HG03280 (cell line): ENCODE results near the gene NEUROD4.

Experiments used
- ATAC-seq: cut with Tn5 transposase; IDR thresholded peaks from one replicate; pipeline ENCODE4 v1.9.1; 2021; ENCODE audit warnings: mild to moderate bottlenecking, moderate library complexity; ENCODE audit not compliant: unreplicated experiment

Gene NEUROD4

GRCh38 chr12:54997929-54998522 is 21.7 kb upstream of the NEUROD4 start:
- ATAC-seq: no peak

- no peak for ATAC-seq
Observed at GRCh38 chr12:54998958-54999510, 20.7 kb upstream of the NEUROD4 start.

GRCh38 chr12:55001198-55001868 is 18.4 kb upstream of the NEUROD4 start:
- no peak for ATAC-seq

GRCh38 chr12:55002355-55002754 is 17.4 kb upstream of the NEUROD4 start:
- no peak for ATAC-seq

GRCh38 chr12:55008944-55009585 is 10.7 kb upstream of the NEUROD4 start:
- ATAC-seq: no peak

- ATAC-seq: no peak
Observed at GRCh38 chr12:55017416-55017925, 2.3 kb upstream of the NEUROD4 start.

- ATAC-seq: no peak
Observed at GRCh38 chr12:55024575-55024974, 4.8 kb downstream of the NEUROD4 start.

GRCh38 chr12:55025508-55025907 is 5.7 kb downstream of the NEUROD4 start:
- no peak for ATAC-seq

- no peak for ATAC-seq
Observed at GRCh38 chr12:55034218-55034617, 14.4 kb downstream of the NEUROD4 start.

GRCh38 chr12:55036326-55037115 is 16.7 kb downstream of the NEUROD4 start:
- no peak for ATAC-seq

GRCh38 chr12:55037351-55037987 is 17.7 kb downstream of the NEUROD4 start:
- ATAC-seq: no peak

- no peak for ATAC-seq
Observed at GRCh38 chr12:55039395-55040354, 19.9 kb downstream of the NEUROD4 start.

- no peak for ATAC-seq
Observed at GRCh38 chr12:55041345-55042055, 21.7 kb downstream of the NEUROD4 start.

GRCh38 chr12:55043542-55043941 is 23.8 kb downstream of the NEUROD4 start:
- ATAC-seq: no peak

- no peak for ATAC-seq
Observed at GRCh38 chr12:55044135-55044534, 24.4 kb downstream of the NEUROD4 start.

- ATAC-seq: no peak
Observed at GRCh38 chr12:55049676-55050075, 29.9 kb downstream of the NEUROD4 start.

GRCh38 chr12:55051197-55051947 is 31.6 kb downstream of the NEUROD4 start:
- no peak for ATAC-seq

GRCh38 chr12:55057481-55057880 is 37.7 kb downstream of the NEUROD4 start:
- ATAC-seq: no peak
